Fibroblast of upper back skin (primary cell): Measurements from ENCODE around the gene RAB38.

Source experiments
- DNase-seq: peaks from one replicate; pipeline ENCODE4 v3.0.0-alpha.2; 2013

Gene RAB38

DNA sequence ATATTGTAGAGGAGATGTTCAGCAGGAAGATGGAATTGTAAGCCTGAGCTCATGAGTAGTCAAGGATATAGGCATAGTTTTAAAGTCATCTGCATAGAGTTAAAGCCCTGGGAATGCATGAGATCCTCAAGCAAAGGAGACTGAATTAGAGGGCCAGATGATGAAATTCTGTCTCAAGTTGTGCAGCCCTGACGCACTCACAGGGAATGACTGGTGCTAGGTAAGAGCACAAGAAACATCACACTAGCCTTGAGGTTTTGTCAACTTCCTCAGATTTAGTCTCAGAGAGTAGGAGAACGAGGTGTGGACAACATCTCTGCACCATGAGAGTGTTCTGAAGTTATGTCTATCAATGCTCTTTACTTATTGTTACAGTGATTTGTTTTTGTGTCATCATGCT, 5.8 kb downstream of the RAB38 start:
- peak; percentile 50 for DNase-seq

DNA sequence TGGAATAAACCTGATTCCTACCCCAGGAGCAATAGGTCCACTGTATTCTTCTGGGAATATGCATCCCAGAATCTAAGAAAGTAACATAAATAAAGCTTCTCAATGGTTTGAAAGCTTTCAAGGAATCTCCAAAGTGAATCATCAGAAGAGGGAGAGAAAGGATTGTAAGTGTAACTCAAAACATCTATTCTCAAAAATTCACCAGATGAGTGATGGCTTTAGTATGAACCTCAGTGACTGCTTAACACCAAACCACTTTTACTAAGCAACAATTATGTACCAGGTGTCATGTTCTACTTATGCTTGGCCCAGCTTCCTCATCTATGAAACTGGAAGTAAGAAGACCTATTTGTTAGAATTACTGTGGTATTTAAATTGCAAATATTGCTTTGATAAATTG, 7.4 kb downstream of the RAB38 start:
- DNase-seq = no peak

DNA sequence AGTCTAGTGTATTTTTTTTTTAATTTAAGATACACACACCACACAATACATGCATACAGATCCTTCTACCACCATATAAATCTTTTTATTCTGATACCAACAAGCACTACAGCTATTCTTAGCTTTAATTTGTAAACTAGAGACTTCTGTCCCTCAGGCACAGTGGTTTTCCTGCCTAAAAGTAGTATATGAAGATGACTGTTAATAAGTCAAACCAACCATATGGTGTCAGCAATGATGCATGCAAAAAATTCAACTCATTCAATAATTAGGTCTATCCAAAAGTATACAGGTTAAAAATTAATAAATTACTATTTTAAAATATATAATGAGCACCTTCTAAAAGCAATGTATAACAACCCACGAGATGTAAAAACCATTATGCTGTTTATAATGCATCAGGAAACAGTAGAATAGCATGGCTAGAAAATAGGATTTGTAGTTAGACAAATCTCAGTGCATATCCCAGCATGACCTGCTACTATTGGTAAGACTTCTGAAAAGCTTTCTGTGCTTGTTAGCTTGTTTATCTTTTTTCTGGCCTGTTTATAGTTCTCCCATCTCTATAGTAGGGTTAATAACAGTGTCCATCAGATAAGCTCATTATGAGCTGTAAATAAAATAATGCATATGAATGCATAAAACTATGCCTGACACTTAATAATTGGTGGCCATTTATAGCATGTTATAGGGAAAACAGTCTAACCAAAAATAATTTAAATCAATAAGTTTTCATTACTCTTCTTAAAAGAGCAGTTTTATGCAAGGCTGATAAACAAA, 10.2 kb downstream of the RAB38 start:
- DNase-seq = no peak

DNA sequence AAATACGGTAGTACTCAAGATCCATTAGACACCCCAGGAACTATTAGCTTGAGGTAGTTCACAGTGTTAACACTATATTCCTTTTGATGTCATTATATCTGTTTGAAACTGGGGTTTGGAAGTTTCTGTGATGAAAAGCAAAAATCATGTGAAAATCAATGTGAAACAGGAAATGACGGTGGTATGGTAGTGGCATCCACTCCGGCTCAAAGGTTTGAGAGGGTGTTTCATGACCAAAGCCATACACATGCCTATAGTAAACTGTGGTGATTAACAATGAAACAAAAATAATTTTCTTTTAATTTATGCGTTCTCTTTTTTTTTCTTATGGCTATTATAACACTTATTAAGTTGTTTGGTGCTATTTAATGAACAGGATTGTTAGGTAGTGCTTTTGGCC, 10.9 kb downstream of the RAB38 start:
- DNase-seq = no peak

DNA sequence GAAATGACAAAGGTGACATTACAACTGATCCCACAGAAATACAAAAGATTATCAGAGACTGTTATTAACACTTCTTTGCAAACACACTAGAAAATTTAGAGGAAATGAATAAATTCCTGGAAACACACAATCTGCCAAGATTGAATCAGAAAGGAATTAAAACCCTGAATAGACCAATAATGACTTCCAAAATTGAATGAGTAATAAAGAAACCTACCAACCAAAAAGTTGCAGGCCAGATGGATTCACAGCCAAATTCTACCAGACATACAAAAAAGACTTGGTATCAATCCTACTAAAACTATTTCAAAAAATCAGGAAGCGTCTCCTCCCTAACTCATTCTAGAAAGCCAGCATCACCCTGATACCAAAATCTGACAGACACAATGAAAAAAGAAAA, 17.2 kb downstream of the RAB38 start:
- no peak for DNase-seq

DNA sequence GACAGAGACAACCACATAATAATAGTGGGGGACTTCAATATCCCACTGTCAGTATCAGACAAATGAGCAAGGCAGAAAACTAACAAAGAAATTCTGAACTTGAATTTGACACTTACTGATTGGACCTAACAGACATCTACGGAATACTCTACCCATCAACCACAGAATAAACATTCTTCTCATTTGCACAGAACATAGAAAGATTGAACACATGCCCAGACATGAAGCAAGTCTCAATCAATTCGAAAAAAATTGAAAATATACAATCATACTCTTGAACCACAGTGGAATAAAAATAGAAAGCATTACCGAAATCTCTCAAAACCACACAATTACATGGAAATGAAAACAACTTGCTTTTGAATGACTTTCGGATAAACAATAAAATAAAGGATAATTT, 17.9 kb downstream of the RAB38 start:
- DNase-seq = no peak

DNA sequence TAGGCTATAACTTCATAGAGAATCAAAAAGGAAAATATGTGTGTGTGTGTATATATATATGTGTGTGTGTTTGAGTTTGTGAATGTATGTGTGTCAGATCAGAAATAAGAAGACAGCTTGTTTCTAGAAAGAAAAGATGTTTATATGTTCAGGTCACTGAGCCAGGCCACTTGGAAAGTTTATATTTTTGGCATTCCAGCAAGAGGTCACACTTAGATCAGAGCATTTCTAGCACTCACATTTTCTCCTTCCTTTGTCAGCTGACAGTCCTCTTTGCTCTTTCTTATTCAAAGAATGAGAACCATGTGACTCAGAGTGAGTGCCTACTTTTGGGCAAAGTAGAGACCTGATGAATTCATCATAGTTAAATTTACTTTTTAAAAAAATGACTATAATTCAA, 22.9 kb downstream of the RAB38 start:
- DNase-seq = no peak

DNA sequence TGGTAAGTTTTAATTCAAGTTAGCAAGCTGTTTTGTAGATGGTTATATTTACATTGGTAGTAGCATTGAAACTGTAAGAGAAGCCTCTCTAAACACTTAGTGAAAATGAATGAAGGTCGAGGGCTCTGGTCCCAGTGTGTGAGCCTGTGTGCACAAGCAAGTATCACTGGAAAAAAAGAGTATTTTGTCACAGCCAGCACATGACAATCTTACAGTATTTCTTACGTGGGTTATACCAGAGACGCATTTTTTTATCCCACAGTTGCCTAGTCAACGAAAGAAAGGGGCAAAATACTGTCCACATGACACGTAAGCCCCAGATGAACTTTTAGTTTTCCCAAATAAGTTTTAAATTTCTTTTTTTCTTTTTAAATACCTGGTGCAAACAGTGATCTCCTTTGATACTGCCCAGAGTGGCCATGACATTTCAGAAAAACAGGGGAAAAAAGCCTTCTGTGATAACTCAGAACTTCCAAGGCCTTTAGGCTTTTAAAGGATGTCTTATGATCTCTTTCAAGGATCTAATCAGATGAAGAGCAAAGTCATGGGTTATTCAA, 23.5 kb downstream of the RAB38 start:
- DNase-seq = no peak

DNA sequence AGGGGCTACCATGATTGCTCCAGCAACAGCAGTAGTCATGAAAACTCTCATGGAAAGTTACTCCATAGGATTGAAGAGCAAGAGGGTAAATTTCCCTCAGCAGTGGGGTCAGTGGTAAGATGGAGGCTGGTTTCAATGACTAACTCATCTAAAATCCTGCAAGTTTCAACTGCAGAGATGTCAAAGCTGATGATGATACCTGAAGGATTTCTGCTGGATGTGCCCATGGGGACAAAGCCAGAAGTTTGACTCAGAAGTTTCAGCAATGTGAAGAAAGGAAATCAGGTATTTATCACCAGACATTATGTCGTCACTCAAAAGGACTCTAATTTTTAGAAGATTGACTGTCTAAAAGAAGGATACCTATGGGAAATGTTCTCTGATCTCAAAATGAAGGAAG, 29.1 kb downstream of the RAB38 start:
- DNase-seq = peak; percentile 27

DNA sequence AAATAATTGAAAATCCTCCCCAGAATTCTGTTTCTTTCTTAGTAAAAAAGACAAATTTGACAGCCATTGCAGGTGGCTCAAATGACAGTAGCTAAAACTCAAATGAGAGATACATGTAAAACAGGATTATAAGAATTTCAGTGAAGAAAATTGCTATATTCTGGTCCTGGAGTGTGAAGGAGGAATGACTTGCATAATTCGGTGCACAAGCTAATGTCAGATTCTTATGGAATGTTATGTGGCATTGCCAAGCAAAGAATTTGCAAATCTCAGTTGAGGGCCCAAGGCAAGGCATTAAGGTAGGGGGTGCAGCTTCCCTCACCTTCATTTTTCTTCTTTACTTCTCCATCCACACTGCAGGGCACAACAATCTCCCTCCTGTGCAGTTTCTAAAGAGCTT, 35.4 kb downstream of the RAB38 start:
- DNase-seq = no peak

DNA sequence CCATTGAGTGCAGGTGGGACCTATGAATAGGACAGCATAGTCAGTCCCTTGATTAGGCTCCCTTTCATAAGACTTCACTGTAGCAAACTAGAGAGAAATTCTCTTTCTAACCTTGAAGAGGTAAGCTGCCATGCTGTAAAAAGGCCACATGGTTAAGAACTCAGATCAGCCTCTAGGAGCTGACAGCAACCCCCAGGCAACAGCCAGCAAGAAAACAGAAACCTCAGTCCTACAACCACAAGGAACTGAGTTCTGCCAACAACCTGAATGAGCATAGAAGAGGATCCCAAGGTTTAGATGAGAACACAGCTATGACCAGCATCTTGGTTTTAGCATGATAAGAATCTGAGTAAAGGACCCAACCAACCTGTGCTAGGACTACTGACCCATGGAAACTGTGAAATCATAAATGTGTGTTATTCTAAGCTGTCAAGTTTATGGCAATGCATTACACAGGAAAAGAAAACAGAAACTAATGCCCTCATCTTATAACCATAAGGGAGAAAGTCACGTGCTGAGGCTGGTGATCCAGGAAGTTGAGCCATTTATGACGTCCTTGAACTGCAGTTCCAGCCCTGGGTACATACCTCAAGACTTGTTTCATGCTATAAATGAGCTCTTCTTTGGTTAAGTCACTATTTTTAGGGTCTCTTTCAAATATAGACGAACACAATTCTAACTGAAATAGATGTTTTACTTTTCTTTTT, 43.3 kb downstream of the RAB38 start:
- no peak for DNase-seq

DNA sequence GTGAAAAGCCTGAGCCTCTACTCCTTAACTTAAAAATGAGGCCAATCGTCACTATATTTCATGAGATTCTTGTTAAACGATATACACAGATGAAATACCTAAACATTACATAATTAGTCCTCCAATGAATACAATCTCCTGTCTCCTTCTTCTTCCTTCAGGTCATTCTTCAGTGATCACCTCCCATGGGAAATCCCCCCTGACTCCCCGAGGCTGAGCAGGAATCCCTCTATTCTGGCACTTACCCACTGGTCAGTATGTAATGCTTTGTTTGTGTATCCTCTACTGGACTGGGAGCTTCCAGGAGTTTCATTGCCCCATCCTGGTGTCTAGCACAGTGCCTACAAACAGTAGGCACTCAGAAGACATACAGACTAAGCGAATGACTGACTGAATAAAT, 52.3 kb downstream of the RAB38 start:
- no peak for DNase-seq

DNA sequence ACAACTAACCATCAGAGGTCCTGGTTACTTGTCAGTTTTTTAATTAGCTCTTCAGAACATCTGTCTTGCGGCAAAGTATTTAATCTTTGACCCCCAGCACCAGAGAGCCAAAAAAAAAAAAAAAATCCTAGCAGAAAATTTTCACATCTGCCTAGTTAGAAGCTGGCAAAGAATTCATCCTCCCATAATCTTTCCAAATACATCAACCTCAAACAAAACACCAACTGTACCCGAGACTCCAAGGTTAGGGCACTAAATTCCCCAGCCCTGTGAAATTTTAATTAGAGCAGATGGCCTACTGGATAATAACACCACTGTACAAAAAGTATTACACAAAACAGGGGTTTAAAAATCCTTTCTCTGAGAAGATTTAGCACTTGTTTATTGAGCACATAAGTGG, 55.7 kb downstream of the RAB38 start:
- no peak for DNase-seq

DNA sequence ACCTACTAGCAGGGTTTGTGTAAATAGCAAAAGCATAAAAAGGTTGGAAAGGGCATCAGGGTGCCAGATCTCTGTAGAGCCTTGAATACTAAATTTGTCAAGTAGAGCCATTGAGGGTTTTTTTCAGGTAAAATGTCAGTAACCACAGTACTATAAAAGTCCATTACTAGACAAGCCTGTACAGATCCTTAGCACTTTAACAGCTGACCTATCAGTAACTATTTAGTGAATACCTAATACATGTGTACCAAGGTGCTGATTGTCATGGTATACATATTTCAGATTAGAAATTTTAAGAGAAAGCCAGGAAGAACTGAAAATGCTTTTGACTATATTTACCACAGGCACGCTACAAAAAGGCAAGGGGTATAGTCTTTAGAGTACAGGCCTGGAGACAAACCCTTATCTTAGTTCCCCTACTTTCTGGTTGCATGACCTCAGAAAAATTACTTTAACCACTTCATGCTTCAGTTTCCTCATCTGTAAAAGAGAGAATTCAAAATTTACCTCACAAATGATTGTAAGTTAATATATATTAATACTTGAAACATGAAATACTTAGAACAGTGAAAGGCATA, 57.9 kb downstream of the RAB38 start:
- no peak for DNase-seq

DNA sequence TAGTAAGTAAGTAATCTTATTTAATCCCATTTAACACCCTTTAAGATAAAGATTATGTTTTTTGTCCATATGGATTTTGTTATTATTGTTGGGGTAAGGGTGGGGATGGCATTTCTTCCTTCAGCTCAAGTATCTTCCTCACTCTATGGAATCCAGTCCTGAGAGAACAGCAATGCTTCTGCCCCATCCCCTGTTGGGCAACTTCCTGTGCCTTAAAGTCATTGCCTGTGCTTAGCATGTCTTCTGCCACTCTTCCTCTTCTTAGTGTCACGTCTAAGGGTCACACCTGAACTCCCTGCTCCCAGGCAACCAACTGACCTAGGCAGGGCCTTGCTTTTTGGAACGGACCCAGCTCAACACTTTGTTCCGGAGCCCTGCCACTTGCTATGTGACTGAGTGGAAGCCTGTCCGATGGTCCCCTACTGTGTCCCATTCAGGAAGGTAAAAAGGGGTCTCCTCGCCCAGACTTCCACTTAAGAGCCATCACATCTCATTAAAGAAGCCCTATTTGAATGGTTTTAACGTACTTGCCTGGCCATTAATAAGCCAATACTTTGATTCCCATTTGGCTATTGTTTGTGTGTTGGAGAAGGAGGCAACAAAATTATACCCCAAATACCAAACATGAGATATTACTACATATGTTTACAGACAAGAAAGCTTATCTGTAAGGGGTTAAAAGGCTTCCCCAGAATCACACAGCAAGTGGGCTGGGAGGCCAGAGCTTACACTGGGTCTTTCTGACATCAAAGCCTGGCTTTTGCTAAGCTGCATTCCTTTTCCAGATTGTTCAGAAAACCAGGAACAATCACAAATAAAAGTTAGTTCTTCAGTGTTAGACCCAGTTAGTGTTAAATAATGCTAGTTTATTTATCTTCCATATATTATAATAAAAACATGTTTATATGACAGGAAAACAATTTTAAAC, 59.2 kb downstream of the RAB38 start:
- DNase-seq = no peak

DNA sequence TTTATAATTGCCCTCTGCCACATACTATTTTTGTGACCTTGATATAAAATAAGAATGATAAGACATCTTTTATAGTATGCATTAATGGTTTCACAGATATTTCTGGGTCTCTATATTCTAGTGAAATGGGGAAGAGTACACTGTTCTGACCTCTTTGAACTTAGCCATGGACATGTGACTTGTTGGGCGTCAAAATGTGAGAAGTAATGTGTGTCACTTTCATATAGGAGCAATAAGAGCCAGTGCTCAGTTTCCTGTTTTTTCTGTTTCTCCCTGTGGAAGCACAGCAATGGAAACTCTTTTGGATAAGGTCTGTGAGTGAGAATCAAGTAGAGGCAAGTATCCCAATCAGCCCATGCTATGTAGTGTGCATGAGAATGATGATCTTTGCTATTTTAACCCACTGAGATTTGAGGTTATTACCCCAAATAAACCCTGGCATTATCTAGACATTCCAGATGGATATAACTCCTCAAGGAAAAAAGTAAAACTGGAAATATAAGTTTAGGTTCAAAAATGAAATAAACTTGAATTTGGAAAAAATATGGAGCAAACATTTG, 60.7 kb downstream of the RAB38 start:
- no peak for DNase-seq

DNA sequence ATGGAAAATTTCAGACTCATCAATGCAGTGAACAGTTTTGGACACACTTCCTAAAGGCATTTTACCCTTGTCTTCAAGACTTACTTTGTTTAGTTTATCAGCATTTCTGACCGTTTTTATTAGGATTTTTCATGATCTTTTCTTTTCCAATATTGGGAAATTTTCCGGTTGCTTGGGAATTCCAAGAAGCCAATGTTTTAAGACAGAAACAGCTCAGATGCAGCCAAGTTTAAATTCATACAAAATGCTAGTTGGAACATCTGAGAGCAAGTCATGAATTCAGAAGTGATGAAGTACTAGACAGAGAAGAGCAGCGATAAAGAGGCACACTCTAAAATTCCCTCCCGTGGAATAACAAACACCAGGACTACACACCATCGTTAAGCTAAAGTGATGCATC, 68.6 kb downstream of the RAB38 start:
- DNase-seq = no peak

DNA sequence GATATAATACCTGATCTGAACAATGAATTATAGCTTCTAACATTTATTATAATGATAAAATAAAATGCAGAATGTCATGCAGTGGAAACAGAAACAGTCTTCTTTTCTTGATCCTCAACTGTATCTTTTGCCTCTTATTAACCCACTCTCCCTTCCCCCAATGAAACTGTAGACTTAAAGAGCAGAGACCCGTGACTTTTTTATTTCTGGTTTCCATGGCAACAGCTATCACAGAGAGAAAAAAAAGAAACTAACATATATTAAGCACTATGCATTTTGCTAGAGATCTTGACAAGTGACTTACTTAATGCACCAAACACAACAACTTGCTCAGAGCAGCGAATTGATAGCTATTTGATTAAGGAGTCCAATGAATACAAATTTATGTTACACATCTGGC, 69.3 kb downstream of the RAB38 start:
- DNase-seq = no peak

DNA sequence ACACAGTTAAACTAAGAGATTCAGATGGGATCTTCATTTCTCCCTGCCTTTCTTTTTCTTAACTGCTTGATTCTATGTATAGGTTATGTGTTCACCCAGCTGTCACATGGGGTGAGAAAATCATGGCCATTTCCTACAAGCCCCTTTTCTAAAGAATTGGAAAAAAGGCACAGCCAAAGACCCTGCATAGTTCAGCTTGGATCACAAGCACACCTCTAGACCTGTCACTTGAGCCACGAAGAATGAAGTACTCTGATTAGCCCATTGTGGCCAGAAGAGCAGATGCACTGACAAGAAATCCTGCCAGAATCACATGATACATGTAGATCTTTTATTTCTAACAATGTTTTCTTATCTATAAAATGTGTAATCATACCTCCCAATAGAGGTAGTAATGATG, 69.7 kb downstream of the RAB38 start:
- no peak for DNase-seq

DNA sequence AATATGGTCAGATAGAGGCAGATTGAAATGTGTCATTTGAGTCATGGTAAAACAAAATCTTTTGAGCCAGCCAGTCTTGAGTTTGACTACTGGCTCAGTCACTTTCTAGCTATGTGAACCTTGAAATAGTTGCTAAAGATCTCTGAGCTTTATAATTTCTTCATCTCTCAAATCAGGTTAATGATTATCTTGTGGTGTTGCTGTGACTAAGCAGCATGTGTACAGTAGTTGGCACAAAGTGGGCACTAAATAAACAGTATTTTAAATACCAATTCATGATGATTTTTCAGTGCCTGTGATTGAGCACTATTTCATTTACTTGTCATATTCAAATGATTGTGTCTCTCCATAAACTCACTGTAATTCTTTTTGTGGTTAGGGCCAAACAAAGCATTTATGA, 70.8 kb downstream of the RAB38 start:
- DNase-seq = no peak

DNA sequence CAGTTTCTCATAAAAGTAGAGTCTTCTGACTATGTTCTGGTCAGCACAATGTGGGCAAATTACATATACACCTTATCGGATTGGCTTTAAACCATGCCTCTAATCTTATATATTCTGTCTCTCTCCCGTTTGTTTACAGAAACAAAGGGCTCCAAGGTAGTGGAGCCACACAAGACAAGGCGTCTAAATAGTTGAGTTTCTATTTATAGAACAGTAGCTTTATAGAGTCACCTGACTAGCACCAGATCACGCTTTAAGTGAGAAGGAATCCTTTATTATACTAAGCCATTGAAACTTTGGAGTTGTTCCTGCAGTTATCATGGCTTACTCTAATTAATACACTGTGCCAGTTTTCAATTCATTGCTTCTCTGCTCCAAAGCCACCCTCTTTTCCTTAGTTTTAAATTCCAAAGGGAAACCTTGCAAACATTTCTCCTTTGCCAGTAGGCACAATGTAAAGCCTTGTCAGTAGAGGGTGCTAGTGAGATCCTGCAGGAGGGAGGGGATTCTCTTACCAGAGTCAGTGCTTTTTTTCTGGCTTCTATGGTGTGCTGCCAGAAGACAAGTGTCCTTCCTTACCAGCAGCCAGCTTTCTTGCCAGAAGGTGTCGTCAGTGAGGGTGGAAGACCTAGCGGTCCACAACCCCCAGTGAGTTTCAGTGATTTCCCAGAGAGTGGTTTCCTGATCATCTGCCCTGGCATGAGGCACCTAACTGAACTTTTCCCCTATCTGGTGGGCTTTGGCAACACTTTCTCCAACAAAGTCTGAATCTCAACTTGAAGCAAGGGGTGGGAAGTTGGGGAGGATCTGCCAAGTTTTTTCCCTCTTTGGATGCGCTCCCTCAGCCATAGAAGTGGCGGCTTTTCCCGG, 71.7 kb downstream of the RAB38 start:
- DNase-seq = peak; percentile 57

DNA sequence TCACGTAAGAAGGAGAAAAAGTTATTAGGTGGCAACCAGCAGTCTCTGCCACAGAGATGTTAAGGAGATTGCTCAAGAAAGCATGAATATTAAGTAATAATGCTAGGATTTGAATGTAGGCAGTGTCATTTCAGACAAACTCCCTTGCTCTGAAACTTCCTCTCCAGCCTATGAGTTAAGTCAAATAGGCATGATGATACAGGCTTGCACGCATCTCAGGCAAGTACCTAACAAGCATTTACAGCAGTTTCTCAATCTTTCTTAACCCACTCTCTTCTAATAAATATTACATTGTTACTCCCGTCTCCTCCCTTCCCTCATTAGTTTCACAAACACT, 72.7 kb downstream of the RAB38 start:
- DNase-seq = no peak
